ENCODE data around the gene C16orf96. TPM values are rescaled to one million over a fixed set of nuclear protein-coding genes. Genes with fewer than 3 reads are reported as not detected.

The C16orf96 gene
- total RNA-seq, 1 experiment from 2014 or later, result 1.3 TPM

DNA sequence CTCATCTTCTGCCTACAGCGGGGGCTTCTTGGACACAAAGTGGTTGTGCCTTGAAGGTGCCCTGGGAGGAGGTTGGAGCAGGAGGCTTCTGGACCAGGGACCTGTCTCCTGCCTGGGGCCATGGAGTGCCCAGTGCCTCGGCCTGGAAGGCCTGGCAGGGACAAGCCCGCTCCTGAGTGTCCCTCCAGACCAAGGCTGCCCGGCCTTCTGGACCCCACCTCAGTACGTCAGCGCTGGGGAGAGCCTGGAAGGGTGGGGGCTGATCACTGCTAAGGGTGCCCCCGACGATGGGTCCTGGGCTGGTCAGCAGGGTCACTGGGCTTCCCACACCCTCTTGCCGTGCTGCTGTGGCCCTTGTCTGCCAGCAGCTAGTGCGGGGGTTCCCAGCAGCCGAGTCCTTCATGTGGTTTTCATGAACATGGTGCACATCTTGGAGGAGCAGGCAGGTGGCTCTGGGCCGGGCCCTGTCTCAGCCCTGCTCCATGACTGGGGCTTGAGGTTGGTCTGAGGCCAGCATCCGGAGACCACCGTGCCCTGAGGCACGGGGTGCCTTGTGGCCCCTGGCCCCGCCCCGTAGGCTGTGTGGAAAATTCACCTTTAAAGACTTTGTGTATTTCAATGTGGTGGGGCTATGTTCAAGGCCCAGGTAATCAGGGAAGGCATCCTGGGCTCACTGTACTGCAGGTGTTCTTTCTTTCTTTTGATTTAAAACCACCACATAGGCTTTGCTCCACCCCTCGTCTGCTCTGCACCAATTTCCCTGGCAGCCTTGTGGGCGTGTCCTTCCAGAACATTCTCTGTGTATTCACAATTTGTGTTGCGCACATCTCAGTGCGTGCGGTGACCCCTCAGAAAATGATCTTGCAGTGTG lies 90.9 kb downstream of the C16orf96 start (continued):
- TF ChIP-seq, protein P1, sequence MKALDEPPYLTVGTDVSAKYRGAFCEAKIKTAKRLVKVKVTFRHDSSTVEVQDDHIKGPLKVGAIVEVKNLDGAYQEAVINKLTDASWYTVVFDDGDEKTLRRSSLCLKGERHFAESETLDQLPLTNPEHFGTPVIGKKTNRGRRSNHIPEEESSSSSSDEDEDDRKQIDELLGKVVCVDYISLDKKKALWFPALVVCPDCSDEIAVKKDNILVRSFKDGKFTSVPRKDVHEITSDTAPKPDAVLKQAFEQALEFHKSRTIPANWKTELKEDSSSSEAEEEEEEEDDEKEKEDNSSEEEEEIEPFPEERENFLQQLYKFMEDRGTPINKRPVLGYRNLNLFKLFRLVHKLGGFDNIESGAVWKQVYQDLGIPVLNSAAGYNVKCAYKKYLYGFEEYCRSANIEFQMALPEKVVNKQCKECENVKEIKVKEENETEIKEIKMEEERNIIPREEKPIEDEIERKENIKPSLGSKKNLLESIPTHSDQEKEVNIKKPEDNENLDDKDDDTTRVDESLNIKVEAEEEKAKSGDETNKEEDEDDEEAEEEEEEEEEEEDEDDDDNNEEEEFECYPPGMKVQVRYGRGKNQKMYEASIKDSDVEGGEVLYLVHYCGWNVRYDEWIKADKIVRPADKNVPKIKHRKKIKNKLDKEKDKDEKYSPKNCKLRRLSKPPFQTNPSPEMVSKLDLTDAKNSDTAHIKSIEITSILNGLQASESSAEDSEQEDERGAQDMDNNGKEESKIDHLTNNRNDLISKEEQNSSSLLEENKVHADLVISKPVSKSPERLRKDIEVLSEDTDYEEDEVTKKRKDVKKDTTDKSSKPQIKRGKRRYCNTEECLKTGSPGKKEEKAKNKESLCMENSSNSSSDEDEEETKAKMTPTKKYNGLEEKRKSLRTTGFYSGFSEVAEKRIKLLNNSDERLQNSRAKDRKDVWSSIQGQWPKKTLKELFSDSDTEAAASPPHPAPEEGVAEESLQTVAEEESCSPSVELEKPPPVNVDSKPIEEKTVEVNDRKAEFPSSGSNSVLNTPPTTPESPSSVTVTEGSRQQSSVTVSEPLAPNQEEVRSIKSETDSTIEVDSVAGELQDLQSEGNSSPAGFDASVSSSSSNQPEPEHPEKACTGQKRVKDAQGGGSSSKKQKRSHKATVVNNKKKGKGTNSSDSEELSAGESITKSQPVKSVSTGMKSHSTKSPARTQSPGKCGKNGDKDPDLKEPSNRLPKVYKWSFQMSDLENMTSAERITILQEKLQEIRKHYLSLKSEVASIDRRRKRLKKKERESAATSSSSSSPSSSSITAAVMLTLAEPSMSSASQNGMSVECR (CRISPR knock-in tag; IDR thresholded peaks at IDR 0.05; ENCODE audit: borderline replicate concordance), result no peak
- TF ChIP-seq, protein P2, sequence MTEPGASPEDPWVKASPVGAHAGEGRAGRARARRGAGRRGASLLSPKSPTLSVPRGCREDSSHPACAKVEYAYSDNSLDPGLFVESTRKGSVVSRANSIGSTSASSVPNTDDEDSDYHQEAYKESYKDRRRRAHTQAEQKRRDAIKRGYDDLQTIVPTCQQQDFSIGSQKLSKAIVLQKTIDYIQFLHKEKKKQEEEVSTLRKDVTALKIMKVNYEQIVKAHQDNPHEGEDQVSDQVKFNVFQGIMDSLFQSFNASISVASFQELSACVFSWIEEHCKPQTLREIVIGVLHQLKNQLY (CRISPR knock-in tag; IDR thresholded peaks at IDR 0.05), result no peak
- TF ChIP-seq, protein P3, sequence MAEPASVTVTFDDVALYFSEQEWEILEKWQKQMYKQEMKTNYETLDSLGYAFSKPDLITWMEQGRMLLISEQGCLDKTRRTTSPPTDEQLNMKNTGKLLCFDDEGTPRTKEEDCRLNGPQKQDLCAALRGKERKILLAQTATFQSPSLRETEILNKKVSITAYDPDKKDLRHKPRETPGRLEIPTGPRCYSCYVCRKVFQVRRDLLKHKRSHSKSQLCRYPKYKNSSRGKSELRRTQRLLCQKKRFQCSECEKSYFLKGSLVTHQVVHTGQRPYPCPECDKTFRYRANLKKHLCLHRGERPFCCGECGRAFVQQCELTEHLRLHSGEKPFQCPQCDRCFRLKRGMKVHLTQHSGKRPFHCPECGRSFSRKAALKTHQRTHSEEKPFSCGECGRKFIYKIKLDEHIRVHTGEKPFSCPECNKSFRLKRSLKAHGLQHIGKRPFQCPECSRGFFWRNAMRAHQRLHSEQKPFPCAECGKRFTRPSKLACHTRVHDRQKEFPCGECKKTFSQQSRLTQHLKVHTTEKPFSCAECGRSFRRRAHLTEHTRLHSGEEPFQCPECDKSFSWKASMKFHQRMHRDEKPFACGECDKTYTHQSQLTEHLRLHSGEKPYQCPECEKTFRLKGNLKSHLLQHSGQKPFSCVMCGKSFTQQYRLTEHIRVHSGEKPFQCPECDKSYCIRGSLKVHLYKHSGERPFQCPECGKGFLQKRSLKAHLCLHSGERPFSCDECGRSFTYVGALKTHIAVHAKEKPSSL (CRISPR knock-in tag; conservative IDR thresholded peaks at IDR 0.05), result no peak

DNA sequence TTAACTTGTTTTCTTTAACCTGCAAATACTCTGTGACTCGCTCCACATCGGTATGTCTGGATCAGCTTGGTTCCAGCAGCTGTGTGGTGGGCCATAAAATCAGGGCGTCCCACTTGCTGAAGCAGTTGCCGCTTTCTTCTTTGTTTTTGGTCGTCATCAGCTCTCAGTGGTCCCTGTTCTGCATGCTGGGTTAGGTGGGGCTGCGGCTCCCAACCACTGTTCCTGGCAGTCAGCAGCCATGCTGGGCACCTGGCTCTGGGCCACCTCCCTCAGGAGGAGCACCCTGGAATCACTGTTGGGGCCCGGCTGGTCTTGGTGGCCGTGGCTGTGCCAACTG lies 91.5 kb downstream of the C16orf96 start:
- Mint-ChIP-seq H3K27me3 (ENCODE audit: low read depth) (no peaks in the 10 kb centered on the region; the same call in 1 of the 2 replicates), H3K4me1 (no peaks in the 10 kb centered on the region), H3K9me3 (no peaks in the 10 kb centered on the region), H3K27ac (peak overlapping the region; percentile 83), H3K4me3 (no peak overlapping the region), H3K36me3 (peaks cover 6% of the 10 kb centered on the region)
- no peak for DNase-seq (ENCODE audit: low spot score)
- no peak for ATAC-seq
- CTCF ChIA-PET, result no interaction called here
- POLR2A ChIA-PET, result no interaction called here
- TF ChIP-seq, protein P4, sequence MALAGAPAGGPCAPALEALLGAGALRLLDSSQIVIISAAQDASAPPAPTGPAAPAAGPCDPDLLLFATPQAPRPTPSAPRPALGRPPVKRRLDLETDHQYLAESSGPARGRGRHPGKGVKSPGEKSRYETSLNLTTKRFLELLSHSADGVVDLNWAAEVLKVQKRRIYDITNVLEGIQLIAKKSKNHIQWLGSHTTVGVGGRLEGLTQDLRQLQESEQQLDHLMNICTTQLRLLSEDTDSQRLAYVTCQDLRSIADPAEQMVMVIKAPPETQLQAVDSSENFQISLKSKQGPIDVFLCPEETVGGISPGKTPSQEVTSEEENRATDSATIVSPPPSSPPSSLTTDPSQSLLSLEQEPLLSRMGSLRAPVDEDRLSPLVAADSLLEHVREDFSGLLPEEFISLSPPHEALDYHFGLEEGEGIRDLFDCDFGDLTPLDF (CRISPR knock-in tag; IDR thresholded peaks at IDR 0.05), result no peak
- no peak for TF ChIP-seq SMAD4 (CRISPR knock-in tag; IDR thresholded peaks at IDR 0.05)
- TF ChIP-seq SP1 (CRISPR knock-in tag; conservative IDR thresholded peaks at IDR 0.05), result no peak
- no peak for TF ChIP-seq GRHL2 (CRISPR knock-in tag; IDR thresholded peaks at IDR 0.05; ENCODE audit: insufficient replicate concordance, severe bottlenecking)
- TF ChIP-seq TEAD1 (CRISPR knock-in tag; IDR thresholded peaks at IDR 0.05), result no peak
- TF ChIP-seq ZNF671 (CRISPR knock-in tag; IDR thresholded peaks at IDR 0.05), result no peak
- TF ChIP-seq, protein P5, sequence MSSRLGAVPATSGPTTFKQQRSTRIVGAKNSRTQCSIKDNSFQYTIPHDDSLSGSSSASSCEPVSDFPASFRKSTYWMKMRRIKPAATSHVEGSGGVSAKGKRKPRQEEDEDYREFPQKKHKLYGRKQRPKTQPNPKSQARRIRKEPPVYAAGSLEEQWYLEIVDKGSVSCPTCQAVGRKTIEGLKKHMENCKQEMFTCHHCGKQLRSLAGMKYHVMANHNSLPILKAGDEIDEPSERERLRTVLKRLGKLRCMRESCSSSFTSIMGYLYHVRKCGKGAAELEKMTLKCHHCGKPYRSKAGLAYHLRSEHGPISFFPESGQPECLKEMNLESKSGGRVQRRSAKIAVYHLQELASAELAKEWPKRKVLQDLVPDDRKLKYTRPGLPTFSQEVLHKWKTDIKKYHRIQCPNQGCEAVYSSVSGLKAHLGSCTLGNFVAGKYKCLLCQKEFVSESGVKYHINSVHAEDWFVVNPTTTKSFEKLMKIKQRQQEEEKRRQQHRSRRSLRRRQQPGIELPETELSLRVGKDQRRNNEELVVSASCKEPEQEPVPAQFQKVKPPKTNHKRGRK (CRISPR knock-in tag; IDR thresholded peaks at IDR 0.05; ENCODE audit: borderline replicate concordance), result no peak
- TF ChIP-seq, protein P6, sequence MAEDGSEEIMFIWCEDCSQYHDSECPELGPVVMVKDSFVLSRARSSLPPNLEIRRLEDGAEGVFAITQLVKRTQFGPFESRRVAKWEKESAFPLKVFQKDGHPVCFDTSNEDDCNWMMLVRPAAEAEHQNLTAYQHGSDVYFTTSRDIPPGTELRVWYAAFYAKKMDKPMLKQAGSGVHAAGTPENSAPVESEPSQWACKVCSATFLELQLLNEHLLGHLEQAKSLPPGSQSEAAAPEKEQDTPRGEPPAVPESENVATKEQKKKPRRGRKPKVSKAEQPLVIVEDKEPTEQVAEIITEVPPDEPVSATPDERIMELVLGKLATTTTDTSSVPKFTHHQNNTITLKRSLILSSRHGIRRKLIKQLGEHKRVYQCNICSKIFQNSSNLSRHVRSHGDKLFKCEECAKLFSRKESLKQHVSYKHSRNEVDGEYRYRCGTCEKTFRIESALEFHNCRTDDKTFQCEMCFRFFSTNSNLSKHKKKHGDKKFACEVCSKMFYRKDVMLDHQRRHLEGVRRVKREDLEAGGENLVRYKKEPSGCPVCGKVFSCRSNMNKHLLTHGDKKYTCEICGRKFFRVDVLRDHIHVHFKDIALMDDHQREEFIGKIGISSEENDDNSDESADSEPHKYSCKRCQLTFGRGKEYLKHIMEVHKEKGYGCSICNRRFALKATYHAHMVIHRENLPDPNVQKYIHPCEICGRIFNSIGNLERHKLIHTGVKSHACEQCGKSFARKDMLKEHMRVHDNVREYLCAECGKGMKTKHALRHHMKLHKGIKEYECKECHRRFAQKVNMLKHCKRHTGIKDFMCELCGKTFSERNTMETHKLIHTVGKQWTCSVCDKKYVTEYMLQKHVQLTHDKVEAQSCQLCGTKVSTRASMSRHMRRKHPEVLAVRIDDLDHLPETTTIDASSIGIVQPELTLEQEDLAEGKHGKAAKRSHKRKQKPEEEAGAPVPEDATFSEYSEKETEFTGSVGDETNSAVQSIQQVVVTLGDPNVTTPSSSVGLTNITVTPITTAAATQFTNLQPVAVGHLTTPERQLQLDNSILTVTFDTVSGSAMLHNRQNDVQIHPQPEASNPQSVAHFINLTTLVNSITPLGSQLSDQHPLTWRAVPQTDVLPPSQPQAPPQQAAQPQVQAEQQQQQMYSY (CRISPR knock-in tag; IDR thresholded peaks at IDR 0.05), result no peak
- TF ChIP-seq PRRX2 (CRISPR knock-in tag; IDR thresholded peaks at IDR 0.05), result no peak
- no peak for TF ChIP-seq ZBTB21 (CRISPR knock-in tag; IDR thresholded peaks at IDR 0.05; ENCODE audit: borderline replicate concordance)
- no peak for TF ChIP-seq ZNF232 (CRISPR knock-in tag; IDR thresholded peaks at IDR 0.05)
- TF ChIP-seq NR2C2 (CRISPR knock-in tag; IDR thresholded peaks at IDR 0.05), result no peak
- TF ChIP-seq ETV6 (CRISPR knock-in tag; IDR thresholded peaks at IDR 0.05), result no peak
- TF ChIP-seq FOXP1 (CRISPR knock-in tag; IDR thresholded peaks at IDR 0.05; ENCODE audit: borderline replicate concordance), result no peak
- TF ChIP-seq, protein P7, sequence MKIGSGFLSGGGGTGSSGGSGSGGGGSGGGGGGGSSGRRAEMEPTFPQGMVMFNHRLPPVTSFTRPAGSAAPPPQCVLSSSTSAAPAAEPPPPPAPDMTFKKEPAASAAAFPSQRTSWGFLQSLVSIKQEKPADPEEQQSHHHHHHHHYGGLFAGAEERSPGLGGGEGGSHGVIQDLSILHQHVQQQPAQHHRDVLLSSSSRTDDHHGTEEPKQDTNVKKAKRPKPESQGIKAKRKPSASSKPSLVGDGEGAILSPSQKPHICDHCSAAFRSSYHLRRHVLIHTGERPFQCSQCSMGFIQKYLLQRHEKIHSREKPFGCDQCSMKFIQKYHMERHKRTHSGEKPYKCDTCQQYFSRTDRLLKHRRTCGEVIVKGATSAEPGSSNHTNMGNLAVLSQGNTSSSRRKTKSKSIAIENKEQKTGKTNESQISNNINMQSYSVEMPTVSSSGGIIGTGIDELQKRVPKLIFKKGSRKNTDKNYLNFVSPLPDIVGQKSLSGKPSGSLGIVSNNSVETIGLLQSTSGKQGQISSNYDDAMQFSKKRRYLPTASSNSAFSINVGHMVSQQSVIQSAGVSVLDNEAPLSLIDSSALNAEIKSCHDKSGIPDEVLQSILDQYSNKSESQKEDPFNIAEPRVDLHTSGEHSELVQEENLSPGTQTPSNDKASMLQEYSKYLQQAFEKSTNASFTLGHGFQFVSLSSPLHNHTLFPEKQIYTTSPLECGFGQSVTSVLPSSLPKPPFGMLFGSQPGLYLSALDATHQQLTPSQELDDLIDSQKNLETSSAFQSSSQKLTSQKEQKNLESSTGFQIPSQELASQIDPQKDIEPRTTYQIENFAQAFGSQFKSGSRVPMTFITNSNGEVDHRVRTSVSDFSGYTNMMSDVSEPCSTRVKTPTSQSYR (CRISPR knock-in tag; IDR thresholded peaks at IDR 0.05), result no peak

Data from WTC11 (cell line).